K562 (cell line): ENCODE measurements around the gene GALNT13.

Experiments
- DPF2 ChIP-seq: fragments of 450-650 bp; IDR thresholded peaks from 2 replicates; pipeline ENCODE4 v1.6.1; 2016
- EP300 ChIP-seq: IDR thresholded peaks from 2 replicates; pipeline ENCODE4 v1.6.1; 2012; ENCODE audit warnings: low read length, improper control_type of control experiment
- HDAC2 ChIP-seq: fragments of 450-650 bp; IDR thresholded peaks from 2 replicates; pipeline ENCODE4 v1.6.1; 2016; ENCODE audit warnings: mild to moderate bottlenecking
- MTA3 ChIP-seq: fragments of 450-650 bp; formaldehyde crosslinking; IDR thresholded peaks from 2 replicates; pipeline ENCODE4 v1.6.1; 2017; ENCODE audit warnings: mild to moderate bottlenecking, borderline replicate concordance
- NFE2L1 ChIP-seq: fragments of 450-650 bp; IDR thresholded peaks from 2 replicates; pipeline ENCODE4 v1.6.1; 2016; ENCODE audit warnings: missing genetic modification characterization, low read depth, mild to moderate bottlenecking, missing compliant biosample characterization, moderate library complexity, borderline replicate concordance
- RBBP5 ChIP-seq: fragments of 200-600 bp; sonication (generic); IDR thresholded peaks from 2 replicates; pipeline ENCODE4 v1.6.1; 2012; ENCODE audit warnings: borderline replicate concordance, mild to moderate bottlenecking, low read length, control low read depth, inconsistent platforms; ENCODE audit not compliant: insufficient read depth, poor library complexity, severe bottlenecking
- ZNF124 ChIP-seq: sonication (generic); formaldehyde crosslinking; IDR thresholded peaks from 2 replicates; pipeline ENCODE4 v1.8.1; 2022; ENCODE audit warnings: missing genetic modification reagents
- TF ChIP-seq, protein P1 (sequence below), 3 experiments: IDR thresholded peaks in 2 of 3; conservative IDR thresholded peaks in 1 of 3; 2 replicates each; pipeline ENCODE4 v1.5.1; 2011 to 2012; ENCODE audit warnings: low read length in 3 of 3, mild to moderate bottlenecking in 3 of 3, control low read depth in 2 of 3, improper control_type of control experiment in 1 of 3, inconsistent platforms in 1 of 3, low read depth in 1 of 3, mixed read lengths in 1 of 3, moderate library complexity in 1 of 3; ENCODE audit not compliant: insufficient read depth in 2 of 3
- TF ChIP-seq, protein P2 (sequence below), 3 experiments: fragments of 200-800 bp in 1 of 3; fragments of 250-450 bp in 1 of 3; fragments of 450-650 bp in 1 of 3; sonication (Bioruptor Pico) in 1 of 3; sonication (Bioruptor generic) in 1 of 3; formaldehyde crosslinking in 1 of 3; IDR thresholded peaks; 2 replicates each; pipeline versions ENCODE4 v1.6.1 to v1.8.0; 2016 to 2022; ENCODE audit warnings: mild to moderate bottlenecking in 2 of 3, missing genetic modification characterization in 2 of 3, missing compliant biosample characterization in 1 of 3, moderate library complexity in 1 of 3
- TF ChIP-seq, protein P3 (sequence below): sonication (generic); formaldehyde crosslinking; IDR thresholded peaks from 2 replicates; pipeline ENCODE4 v1.8.0; 2022; ENCODE audit warnings: mild to moderate bottlenecking, missing genetic modification reagents, borderline replicate concordance

DNA sequence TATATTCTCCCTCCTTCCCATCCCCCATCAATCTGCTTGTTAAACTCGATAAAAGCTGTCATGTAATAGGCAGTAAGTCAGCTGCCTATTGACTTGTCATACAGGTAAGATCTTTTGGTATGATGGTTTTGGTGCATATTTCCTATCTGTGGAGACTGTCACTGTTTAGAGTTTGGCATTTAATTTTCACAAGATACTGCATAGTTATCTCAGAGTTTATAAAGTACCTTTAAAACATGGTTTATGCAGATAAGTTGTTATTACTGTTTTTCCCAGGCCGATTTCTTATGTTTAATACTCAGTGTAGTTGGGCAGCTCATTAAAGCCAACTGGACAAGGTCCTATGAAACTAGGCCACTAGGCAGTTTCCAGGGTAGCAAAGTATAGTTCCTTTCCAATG is 222.1 kb downstream of the GALNT13 start:
- TF ChIP-seq NFE2L1 (no peak), HDAC2 (no peak), RBBP5 (no peak), EP300 (no peak), MTA3 (no peak), DPF2 (no peak), ZNF124 (CRISPR knock-in tag) (no peak)
- TF ChIP-seq, protein P1, sequence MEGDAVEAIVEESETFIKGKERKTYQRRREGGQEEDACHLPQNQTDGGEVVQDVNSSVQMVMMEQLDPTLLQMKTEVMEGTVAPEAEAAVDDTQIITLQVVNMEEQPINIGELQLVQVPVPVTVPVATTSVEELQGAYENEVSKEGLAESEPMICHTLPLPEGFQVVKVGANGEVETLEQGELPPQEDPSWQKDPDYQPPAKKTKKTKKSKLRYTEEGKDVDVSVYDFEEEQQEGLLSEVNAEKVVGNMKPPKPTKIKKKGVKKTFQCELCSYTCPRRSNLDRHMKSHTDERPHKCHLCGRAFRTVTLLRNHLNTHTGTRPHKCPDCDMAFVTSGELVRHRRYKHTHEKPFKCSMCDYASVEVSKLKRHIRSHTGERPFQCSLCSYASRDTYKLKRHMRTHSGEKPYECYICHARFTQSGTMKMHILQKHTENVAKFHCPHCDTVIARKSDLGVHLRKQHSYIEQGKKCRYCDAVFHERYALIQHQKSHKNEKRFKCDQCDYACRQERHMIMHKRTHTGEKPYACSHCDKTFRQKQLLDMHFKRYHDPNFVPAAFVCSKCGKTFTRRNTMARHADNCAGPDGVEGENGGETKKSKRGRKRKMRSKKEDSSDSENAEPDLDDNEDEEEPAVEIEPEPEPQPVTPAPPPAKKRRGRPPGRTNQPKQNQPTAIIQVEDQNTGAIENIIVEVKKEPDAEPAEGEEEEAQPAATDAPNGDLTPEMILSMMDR (IDR thresholded peaks at IDR 0.05 in 2 of 3, conservative IDR thresholded peaks at IDR 0.05 in 1 of 3; ENCODE audit: insufficient read depth in 2 of 3, low read depth in 1 of 3, low read length in 3 of 3) = no peak
- TF ChIP-seq, protein P2, sequence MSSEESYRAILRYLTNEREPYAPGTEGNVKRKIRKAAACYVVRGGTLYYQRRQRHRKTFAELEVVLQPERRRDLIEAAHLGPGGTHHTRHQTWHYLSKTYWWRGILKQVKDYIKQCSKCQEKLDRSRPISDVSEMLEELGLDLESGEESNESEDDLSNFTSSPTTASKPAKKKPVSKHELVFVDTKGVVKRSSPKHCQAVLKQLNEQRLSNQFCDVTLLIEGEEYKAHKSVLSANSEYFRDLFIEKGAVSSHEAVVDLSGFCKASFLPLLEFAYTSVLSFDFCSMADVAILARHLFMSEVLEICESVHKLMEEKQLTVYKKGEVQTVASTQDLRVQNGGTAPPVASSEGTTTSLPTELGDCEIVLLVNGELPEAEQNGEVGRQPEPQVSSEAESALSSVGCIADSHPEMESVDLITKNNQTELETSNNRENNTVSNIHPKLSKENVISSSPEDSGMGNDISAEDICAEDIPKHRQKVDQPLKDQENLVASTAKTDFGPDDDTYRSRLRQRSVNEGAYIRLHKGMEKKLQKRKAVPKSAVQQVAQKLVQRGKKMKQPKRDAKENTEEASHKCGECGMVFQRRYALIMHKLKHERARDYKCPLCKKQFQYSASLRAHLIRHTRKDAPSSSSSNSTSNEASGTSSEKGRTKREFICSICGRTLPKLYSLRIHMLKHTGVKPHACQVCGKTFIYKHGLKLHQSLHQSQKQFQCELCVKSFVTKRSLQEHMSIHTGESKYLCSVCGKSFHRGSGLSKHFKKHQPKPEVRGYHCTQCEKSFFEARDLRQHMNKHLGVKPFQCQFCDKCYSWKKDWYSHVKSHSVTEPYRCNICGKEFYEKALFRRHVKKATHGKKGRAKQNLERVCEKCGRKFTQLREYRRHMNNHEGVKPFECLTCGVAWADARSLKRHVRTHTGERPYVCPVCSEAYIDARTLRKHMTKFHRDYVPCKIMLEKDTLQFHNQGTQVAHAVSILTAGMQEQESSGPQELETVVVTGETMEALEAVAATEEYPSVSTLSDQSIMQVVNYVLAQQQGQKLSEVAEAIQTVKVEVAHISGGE (CRISPR knock-in tag; IDR thresholded peaks at IDR 0.05) = no peak
- TF ChIP-seq, protein P3, sequence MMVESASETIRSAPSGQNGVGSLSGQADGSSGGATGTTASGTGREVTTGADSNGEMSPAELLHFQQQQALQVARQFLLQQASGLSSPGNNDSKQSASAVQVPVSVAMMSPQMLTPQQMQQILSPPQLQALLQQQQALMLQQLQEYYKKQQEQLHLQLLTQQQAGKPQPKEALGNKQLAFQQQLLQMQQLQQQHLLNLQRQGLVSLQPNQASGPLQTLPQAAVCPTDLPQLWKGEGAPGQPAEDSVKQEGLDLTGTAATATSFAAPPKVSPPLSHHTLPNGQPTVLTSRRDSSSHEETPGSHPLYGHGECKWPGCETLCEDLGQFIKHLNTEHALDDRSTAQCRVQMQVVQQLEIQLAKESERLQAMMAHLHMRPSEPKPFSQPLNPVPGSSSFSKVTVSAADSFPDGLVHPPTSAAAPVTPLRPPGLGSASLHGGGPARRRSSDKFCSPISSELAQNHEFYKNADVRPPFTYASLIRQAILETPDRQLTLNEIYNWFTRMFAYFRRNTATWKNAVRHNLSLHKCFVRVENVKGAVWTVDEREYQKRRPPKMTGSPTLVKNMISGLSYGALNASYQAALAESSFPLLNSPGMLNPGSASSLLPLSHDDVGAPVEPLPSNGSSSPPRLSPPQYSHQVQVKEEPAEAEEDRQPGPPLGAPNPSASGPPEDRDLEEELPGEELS = no peak
